ENCODE data around the gene UBN1. TPM values are rescaled to one million over a fixed set of nuclear protein-coding genes. Genes with fewer than 3 reads are reported as not detected.

Gene UBN1
- total RNA-seq, 1 donor from 2014 or later: 39.4 TPM

DNA sequence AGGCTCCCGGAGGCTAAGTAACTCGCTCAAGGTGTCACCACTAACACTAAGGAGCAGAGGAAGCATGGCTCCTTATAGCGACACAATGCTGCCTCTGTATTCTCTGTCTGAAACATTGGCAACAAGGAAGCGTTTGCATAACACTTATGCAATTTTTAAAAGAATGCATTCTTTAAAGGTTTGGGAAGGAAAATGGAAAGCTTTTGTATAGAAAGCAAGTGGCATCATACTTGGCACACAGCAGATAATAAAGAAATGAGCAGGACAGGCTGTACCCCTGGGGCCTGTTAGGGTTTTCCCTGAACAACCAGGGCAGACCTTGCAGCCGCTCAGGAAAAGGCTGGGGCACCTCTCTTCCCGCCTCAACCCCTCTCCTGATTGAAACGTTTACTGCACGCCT lies 52.8 kb downstream of the UBN1 start:
- no peaks in the 10 kb centered on the region for H3K9me3 Mint-ChIP-seq
- H3K4me1 Mint-ChIP-seq (ENCODE audit: unreplicated experiment): no peaks in the 10 kb centered on the region
- peak overlapping the region; percentile 20 for H3K27ac Mint-ChIP-seq
- no peak overlapping the region for H3K4me3 Mint-ChIP-seq
- H3K36me3 Mint-ChIP-seq: peaks cover 14% of the 10 kb centered on the region
- TF ChIP-seq, protein P1, sequence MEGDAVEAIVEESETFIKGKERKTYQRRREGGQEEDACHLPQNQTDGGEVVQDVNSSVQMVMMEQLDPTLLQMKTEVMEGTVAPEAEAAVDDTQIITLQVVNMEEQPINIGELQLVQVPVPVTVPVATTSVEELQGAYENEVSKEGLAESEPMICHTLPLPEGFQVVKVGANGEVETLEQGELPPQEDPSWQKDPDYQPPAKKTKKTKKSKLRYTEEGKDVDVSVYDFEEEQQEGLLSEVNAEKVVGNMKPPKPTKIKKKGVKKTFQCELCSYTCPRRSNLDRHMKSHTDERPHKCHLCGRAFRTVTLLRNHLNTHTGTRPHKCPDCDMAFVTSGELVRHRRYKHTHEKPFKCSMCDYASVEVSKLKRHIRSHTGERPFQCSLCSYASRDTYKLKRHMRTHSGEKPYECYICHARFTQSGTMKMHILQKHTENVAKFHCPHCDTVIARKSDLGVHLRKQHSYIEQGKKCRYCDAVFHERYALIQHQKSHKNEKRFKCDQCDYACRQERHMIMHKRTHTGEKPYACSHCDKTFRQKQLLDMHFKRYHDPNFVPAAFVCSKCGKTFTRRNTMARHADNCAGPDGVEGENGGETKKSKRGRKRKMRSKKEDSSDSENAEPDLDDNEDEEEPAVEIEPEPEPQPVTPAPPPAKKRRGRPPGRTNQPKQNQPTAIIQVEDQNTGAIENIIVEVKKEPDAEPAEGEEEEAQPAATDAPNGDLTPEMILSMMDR (conservative IDR thresholded peaks at IDR 0.05): no peak
- no peak for DNase-seq (ENCODE audit: extremely low spot score, unreplicated experiment)
- no peaks in the 10 kb centered on the region for H3K27me3 Mint-ChIP-seq

DNA sequence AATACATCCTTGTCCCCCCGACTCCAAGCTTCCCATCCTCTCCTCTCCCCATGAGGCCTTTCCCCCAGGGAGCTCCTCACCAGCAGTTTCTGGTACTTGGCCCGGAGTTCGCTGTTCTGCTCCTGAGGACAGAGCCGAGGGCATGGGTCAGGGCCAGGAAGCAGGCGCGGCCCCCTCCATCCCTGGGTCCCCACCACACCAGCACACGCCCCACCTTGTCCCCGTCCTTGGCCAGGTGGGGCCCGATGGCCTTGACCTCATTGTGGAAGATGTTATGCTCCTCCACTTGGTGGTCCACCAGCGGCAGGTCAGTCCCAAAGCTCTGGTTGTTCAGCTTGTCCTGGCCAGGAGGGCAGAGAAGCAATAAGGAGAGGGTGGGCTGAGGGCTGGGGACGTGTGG lies 53.5 kb downstream of the UBN1 start:
- DNase-seq (ENCODE audit: extremely low spot score, unreplicated experiment): no peak
- Mint-ChIP-seq H3K27ac (no peak overlapping the region), H3K4me1 (ENCODE audit: unreplicated experiment) (no peaks in the 10 kb centered on the region), H3K36me3 (peaks cover 14% of the 10 kb centered on the region), H3K4me3 (no peak overlapping the region), H3K27me3 (no peaks in the 10 kb centered on the region), H3K9me3 (no peaks in the 10 kb centered on the region)
- TF ChIP-seq, protein P1 (conservative IDR thresholded peaks at IDR 0.05): no peak

DNA sequence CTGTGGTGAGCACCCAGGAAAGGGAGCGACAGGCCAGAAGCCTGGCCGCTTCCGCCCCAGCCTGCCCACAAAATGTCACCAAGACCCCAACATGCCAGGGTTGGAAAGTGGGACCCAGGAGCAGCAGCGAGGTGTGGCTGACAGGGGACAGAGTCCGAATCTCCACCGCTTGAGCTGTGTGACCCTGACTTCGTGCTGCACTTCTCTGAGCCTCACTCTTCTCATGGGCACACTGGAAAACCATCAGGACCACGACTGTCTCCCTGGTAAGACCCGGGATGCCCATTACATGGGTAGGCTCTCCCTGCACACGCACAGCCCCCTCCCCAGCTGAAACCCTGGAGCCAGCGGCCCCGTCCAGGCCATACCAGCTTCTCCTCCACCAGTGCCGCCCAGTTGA lies 54.8 kb downstream of the UBN1 start:
- Mint-ChIP-seq H3K4me1 (ENCODE audit: unreplicated experiment) (no peaks in the 10 kb centered on the region), H3K9me3 (no peaks in the 10 kb centered on the region), H3K4me3 (no peak overlapping the region), H3K36me3 (peaks cover 10% of the 10 kb centered on the region), H3K27ac (no peak overlapping the region), H3K27me3 (no peaks in the 10 kb centered on the region)
- no peak for DNase-seq (ENCODE audit: extremely low spot score, unreplicated experiment)
- TF ChIP-seq, protein P1 (conservative IDR thresholded peaks at IDR 0.05): no peak

DNA sequence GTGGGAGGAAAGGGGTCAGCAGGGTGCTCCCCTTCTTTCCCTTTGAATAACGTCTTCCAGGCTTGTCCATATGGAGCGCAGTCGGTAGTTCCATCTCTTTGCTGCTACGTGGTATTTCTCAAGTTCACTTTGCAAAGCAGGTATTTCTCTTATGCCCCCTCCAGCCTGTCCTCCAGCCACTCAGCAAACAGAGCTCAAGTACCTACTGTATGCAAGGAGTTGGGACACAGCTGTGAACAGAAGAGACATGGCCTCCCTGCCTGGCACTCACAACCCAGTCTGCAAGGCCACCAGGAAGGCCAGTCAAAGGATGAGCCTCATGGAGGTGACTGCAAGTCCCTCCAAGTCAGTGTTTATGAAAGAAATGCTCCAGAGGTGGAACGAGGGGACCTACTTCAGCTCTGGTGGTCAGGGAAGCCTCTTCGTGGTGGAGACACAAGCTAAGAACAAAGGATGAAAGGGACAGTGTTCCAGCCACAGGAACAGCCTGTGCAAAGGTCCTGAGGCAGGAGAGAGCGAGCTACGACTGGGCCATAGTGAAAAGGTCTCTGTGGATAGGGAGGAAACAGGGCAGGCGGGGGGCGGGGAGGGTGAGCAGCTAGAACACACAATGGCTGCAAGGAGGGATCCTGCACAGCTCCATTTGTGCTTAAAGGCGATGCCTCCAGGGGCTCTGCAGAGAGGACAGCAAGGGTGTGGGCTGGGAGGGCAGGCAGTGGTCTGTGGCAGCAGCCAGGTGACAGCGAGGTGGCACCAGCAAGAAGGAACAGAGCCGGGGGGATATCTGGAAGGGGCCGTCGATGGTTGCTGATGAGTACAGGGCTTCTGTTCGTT lies 57.0 kb downstream of the UBN1 start:
- peaks cover 5% of the 10 kb centered on the region for H3K36me3 Mint-ChIP-seq
- H3K4me1 Mint-ChIP-seq (ENCODE audit: unreplicated experiment): no peaks in the 10 kb centered on the region
- DNase-seq (ENCODE audit: extremely low spot score, unreplicated experiment): no peak
- H3K27me3 Mint-ChIP-seq: no peaks in the 10 kb centered on the region
- TF ChIP-seq, protein P1 (conservative IDR thresholded peaks at IDR 0.05): no peak
- no peak overlapping the region for H3K4me3 Mint-ChIP-seq
- H3K9me3 Mint-ChIP-seq: no peaks in the 10 kb centered on the region
- peak overlapping the region; percentile 56 for H3K27ac Mint-ChIP-seq

DNA sequence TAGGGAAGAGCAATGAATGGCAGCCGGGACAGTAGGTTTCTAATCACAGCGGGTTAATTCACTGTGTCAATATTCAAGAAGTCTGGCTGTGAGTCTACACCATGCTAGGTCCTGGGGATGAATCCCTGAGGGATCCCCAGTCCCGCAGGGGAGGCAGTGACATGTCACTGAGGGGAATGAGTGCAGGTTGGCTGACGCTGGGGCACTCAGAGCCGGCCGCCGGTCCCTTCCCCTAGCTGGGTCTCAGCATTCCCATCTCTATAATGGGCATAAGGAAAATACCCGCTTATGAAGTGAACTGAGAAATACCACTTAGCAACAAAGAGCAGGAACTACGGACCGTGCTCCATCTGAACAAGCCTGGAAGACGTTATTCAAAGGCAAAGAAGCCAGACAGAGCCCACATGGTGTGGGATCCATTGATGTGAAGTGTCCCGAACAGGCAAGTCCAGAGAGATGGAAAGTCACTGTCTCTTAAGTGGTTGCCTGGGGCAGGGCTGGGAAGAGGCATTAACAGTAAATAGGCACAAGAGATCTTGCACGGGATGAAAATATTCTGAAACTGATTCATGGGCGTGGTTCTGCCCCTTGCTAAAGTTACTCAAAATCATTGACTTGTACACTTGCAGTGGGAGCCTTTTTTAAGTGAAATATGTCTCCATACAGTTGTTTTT lies 57.8 kb downstream of the UBN1 start:
- no peak overlapping the region for H3K4me3 Mint-ChIP-seq
- TF ChIP-seq, protein P1 (conservative IDR thresholded peaks at IDR 0.05): no peak
- H3K36me3 Mint-ChIP-seq: peaks cover 5% of the 10 kb centered on the region
- H3K27ac Mint-ChIP-seq: no peak overlapping the region
- H3K4me1 Mint-ChIP-seq (ENCODE audit: unreplicated experiment): no peaks in the 10 kb centered on the region
- H3K9me3 Mint-ChIP-seq: no peaks in the 10 kb centered on the region
- DNase-seq (ENCODE audit: extremely low spot score, unreplicated experiment): no peak
- H3K27me3 Mint-ChIP-seq: no peaks in the 10 kb centered on the region
